LNCaP clone FGC (cell line): ENCODE results near the gene CYP11A1.

Experiments used
- DNase-seq: peaks from one replicate; pipeline ENCODE4 v3.0.0-alpha.2; 2011; ENCODE audit warnings: low read depth
- H3K4me3 ChIP-seq: 2 replicates; pipeline ENCODE4 v1.5.1; 2011; ENCODE audit warnings: mild to moderate bottlenecking, low read depth, low read length, control low read depth
- TF ChIP-seq, protein P1 (sequence below): IDR thresholded peaks from 2 replicates; pipeline ENCODE4 v1.5.1; 2012; ENCODE audit warnings: mild to moderate bottlenecking; ENCODE audit not compliant: control insufficient read depth, insufficient read depth; ENCODE audit errors: extremely low read depth

Gene CYP11A1

DNA sequence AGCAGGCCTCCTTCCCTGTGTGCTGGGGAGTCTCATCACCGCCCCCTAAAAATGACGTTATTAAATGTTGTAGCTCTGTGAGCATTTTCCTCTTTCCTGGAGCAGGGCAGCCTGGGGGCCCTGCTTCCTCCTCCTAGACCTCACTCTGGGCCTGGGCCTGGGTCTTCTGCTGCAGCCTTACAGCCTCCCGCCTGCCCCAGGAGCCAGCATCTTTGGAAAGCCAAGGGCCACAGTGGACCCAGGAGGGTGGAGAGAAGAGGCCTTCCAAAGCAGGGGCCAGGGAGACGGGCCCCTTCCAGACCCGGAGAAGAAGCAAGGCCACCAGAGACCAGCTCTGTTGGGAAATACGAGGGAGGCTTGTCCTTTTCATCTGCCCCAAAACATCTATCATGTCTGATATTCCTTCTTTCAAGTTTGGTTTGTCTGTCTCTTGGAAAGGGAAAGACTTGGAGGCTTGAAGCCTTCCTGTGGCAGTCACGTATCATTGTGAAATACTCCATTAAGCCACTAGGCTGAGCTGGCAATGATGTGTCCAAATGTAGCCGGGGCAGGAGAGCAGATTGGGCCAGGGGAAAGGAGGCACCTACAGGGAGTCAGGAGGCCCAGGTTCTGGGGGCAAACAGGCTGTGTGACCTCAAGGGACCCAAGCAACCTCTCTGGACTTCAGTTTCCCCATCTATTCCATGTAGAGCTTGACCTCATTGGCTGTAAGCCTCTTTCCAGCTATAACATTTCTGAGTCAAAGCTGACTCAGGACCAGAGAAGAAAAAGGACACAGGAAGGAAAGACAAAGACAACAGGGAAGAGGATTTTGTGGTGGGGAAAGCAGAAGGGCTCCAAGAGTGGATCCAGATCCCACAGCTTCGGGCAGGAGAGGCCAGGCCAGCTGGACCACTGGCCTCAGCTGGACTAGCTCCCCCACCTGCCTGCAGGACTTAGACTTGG is 31.1 kb downstream of the CYP11A1 start:
- no peak overlapping the region for H3K4me3 ChIP-seq
- no peak for DNase-seq
- TF ChIP-seq, protein P1, sequence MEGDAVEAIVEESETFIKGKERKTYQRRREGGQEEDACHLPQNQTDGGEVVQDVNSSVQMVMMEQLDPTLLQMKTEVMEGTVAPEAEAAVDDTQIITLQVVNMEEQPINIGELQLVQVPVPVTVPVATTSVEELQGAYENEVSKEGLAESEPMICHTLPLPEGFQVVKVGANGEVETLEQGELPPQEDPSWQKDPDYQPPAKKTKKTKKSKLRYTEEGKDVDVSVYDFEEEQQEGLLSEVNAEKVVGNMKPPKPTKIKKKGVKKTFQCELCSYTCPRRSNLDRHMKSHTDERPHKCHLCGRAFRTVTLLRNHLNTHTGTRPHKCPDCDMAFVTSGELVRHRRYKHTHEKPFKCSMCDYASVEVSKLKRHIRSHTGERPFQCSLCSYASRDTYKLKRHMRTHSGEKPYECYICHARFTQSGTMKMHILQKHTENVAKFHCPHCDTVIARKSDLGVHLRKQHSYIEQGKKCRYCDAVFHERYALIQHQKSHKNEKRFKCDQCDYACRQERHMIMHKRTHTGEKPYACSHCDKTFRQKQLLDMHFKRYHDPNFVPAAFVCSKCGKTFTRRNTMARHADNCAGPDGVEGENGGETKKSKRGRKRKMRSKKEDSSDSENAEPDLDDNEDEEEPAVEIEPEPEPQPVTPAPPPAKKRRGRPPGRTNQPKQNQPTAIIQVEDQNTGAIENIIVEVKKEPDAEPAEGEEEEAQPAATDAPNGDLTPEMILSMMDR, result no peak

DNA sequence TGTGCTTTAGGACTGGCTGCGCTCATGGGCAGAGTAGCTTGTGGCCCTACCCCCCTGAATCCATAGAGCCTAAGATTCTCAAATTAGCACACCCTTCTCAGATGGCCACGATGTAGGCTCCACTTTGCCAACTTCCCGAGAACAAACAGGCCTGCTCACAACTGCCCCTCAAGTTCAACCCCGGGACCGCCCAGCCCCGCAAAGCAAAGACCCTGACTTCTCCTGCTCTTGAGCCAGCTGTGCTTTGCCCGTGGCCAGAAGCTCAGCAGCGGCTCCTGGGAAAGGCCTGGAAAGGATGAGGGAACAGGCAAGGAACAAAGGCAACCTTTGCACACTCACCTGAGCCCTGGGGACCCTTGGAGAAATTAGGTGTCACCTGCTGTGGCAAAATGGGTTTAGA is 32.0 kb downstream of the CYP11A1 start:
- DNase-seq, result no peak
- TF ChIP-seq, protein P1, result no peak
- no peak overlapping the region for H3K4me3 ChIP-seq

DNA sequence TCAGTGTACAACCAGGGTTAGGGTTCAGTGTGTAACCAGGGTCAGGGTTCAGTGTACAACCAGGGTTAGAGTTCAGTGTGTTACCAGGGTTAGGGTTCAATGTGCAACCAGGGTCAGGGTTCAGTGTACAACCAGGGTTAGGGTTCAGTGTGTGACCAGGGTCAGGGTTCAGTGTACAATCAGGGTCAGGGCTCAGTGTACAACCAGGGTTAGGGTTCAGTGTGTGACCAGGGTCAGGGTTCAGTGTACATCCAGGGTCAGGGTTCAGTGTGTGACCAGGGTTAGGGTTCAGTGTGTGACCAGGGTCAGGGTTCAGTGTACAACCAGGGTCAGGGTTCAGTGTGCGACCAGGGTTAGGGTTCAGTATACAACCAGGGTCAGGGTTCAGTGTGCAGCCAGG is 33.3 kb downstream of the CYP11A1 start:
- TF ChIP-seq, protein P1, result no peak
- DNase-seq, result no peak

DNA sequence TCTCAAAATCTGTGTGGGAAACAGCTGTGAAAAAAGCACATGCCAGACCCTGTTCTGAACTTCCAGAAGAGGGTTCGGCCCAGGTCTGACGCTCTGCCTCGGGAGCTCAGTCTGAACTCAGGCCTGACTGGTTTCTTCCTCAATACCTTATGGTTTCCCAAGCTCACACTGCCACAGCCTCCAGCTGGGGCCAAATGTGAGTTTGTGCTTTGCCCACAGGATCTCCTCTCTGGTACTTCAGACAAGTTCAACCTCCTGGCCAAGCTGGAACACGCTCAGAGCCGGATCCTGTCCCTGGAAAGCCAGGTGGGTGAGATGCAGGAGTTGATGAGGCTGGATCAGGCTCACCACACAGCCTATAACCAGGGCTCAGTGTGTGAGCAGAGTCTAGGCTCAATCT is 33.8 kb downstream of the CYP11A1 start:
- H3K4me3 ChIP-seq, result no peak overlapping the region
- no peak for DNase-seq
- TF ChIP-seq, protein P1, result no peak

More for the DNA sequence above, 33.3 kb downstream of the CYP11A1 start:
- H3K4me3 ChIP-seq, result no peak overlapping the region

DNA sequence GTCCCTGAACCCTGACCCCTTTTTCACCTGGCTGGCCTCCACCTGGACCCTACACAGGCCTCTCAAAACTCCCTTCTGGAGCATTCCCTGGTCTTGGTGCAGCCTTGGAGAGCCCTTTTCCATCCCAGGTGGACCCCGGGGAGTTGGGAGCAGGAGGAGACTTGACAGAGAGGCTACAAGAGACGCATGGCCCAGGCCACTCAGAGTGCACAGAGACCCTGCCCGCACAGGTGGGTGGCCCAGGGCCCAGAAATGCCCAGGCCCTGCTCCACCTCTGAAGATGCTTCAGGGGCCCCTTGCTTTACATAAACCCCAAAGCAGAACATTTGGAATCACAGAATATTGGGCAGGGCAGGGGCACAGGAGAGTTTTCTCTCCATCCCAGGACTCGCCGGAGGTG is 34.4 kb downstream of the CYP11A1 start:
- H3K4me3 ChIP-seq, result no peak overlapping the region
- DNase-seq, result no peak
- TF ChIP-seq, protein P1, result no peak

DNA sequence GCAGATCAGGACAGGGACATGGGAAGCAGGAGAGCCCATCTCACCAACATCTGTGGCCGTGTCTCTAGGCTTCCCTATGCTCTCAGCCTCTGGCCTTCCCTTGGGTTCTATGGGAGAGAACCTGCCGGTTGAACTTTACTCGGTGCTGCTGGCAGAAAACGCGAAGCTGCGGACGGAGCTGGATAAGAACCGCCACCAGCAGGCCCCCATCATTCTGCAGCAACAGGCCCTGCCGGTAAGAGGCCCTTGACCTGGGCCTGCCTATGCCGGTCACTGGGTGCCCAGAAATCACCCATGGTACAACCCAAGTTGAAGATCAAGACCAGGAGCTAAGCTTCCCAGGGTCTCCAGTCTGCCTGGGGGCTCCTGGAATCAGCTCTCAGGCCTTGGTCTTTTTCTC is 34.8 kb downstream of the CYP11A1 start:
- no peak overlapping the region for H3K4me3 ChIP-seq
- no peak for DNase-seq
- TF ChIP-seq, protein P1, result no peak
